Measurements from ENCODE around the gene SSBP1. TPM values are rescaled to one million over a fixed set of nuclear protein-coding genes. Genes with fewer than 3 reads are reported as not detected.

Gene SSBP1
- total and polyA plus RNA-seq, 2 of the 4 experiments (the other 2 are of a cell fraction): 158 to 204 TPM

DNA sequence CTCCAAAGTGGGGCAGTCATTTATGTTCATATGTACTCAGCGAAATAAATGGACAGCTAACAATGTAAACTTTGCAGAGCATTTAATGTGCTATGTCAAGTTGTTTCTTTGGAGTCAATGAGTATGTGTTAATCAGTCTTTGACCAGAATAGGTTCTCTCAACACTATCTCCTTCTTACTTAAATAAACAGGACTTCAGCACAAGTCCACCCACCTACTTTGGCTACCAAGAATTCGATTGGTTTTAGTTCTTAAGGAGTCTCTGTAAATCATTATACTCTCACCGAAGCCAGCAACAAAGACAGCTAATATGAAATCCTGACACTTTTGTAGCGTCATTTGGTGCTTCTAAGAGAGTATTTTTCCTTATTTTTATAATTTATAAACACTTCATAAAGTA lies 23.1 kb upstream of the SSBP1 start:
- no peak overlapping the region for H2AK5ac ChIP-seq (ENCODE audit: low read depth, low read length)
- DNase-seq (no peak), ATAC-seq (ENCODE audit: low read depth) (no peak)
- TF ChIP-seq, protein P1, sequence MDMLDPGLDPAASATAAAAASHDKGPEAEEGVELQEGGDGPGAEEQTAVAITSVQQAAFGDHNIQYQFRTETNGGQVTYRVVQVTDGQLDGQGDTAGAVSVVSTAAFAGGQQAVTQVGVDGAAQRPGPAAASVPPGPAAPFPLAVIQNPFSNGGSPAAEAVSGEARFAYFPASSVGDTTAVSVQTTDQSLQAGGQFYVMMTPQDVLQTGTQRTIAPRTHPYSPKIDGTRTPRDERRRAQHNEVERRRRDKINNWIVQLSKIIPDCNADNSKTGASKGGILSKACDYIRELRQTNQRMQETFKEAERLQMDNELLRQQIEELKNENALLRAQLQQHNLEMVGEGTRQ (IDR thresholded peaks at IDR 0.05; ENCODE audit: low read depth, low read length): no peak
- TF ChIP-seq FOS (IDR thresholded peaks at IDR 0.05; ENCODE audit: low read depth, low read length) (no peak), MAFK (IDR thresholded peaks at IDR 0.05; ENCODE audit: low read depth, low read length) (no peak), RFX5 (IDR thresholded peaks at IDR 0.05; ENCODE audit: low read depth, low read length) (no peak), NFE2L2 (IDR thresholded peaks at IDR 0.05; ENCODE audit: low read depth, low read length) (no peak), RAD21 (IDR thresholded peaks at IDR 0.05; ENCODE audit: low read length) (no peak), CEBPB (IDR thresholded peaks at IDR 0.05; ENCODE audit: low read depth, low read length) (no peak), CHD1 (IDR thresholded peaks at IDR 0.05; ENCODE audit: low read depth, low read length) (no peak), MXI1 (IDR thresholded peaks at IDR 0.05; ENCODE audit: borderline replicate concordance, low read depth, low read length) (no peak), POLR2A (IDR thresholded peaks at IDR 0.05; ENCODE audit: low read depth, low read length) (no peak)
- TF ChIP-seq, protein P2, sequence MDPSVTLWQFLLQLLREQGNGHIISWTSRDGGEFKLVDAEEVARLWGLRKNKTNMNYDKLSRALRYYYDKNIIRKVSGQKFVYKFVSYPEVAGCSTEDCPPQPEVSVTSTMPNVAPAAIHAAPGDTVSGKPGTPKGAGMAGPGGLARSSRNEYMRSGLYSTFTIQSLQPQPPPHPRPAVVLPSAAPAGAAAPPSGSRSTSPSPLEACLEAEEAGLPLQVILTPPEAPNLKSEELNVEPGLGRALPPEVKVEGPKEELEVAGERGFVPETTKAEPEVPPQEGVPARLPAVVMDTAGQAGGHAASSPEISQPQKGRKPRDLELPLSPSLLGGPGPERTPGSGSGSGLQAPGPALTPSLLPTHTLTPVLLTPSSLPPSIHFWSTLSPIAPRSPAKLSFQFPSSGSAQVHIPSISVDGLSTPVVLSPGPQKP (IDR thresholded peaks at IDR 0.05; ENCODE audit: borderline replicate concordance, low read depth, low read length): no peak
- CTCF ChIA-PET: no interaction called here
- H3K27me3 ChIP-seq (ENCODE audit: control insufficient read depth, insufficient read depth, low read length): no peaks in the 10 kb centered on the region
- H3K79me1 ChIP-seq (ENCODE audit: low read depth in 1 of 2, low read length in 2 of 2): no peaks in the 10 kb centered on the region
- H3K4me2 ChIP-seq (ENCODE audit: low read depth, low read length): no peak overlapping the region
- H3K4me3 ChIP-seq (ENCODE audit: insufficient read depth, low read depth, low read length): no peak overlapping the region
- no peak overlapping the region for H2AFZ ChIP-seq (replicated peaks; ENCODE audit: low read length, poor library complexity)
- H3K23ac ChIP-seq (ENCODE audit: low read depth, low read length): no peak overlapping the region
- no peak overlapping the region for H2AK9ac ChIP-seq (replicated peaks; ENCODE audit: low read depth, low read length, poor library complexity)
- H4K8ac ChIP-seq (ENCODE audit: low read depth in 2 of 2, low read length in 2 of 2): no peak overlapping the region
- H3K18ac ChIP-seq (ENCODE audit: low read depth, low read length): no peak overlapping the region
- no CpG with 5 or more reads among the region's 4 CpGs for WGBS, 2 experiments (ENCODE audit: extremely low coverage in 2 of 2, insufficient read length in 1 of 2)
- H3K27ac ChIP-seq (ENCODE audit: insufficient read depth, low read length): no peak overlapping the region
- H2BK5ac ChIP-seq (ENCODE audit: low read depth, low read length, poor library complexity, severe bottlenecking): no peak overlapping the region
- H3K9me3 ChIP-seq (ENCODE audit: control insufficient read depth, insufficient read depth, low read length): no peaks in the 10 kb centered on the region
- in situ Hi-C loops (cut with MboI; ENCODE audit: low sequenced_read_pairs): no loop called here
- H2BK15ac ChIP-seq (ENCODE audit: low read depth, low read length): no peak overlapping the region
- BruUV-seq (replicated peaks): no TSS peak
- H4K20me1 ChIP-seq (ENCODE audit: insufficient read depth, low read length): no peaks in the 10 kb centered on the region
- intact Hi-C loops (cut with micrococcal nuclease): no loop called here
- no peak overlapping the region for H3K14ac ChIP-seq (replicated peaks; ENCODE audit: low read depth, low read length)
- H4K5ac ChIP-seq (ENCODE audit: low read depth, low read length): no peak overlapping the region
- no peaks in the 10 kb centered on the region for H3K36me3 ChIP-seq (ENCODE audit: control insufficient read depth, insufficient read depth, low read length)
- H4K91ac ChIP-seq (ENCODE audit: insufficient read depth, low read depth, low read length): no peak overlapping the region
- dilution Hi-C loops (cut with HindIII; ENCODE audit: low sequenced_read_pairs, unreplicated experiment): no loop called here
- H3K9ac ChIP-seq (ENCODE audit: low read depth, low read length): no peak overlapping the region
- H3K9me1 ChIP-seq (ENCODE audit: insufficient read depth, low read length): no peaks in the 10 kb centered on the region
- H2BK20ac ChIP-seq (ENCODE audit: low read depth, low read length): no peak overlapping the region
- POLR2A ChIA-PET (ENCODE audit: unreplicated experiment): no interaction called here
- no peak overlapping the region for H3K4ac ChIP-seq (ENCODE audit: low read depth, low read length)
- H3K4me1 ChIP-seq (ENCODE audit: control insufficient read depth, insufficient read depth, low read length): no peaks in the 10 kb centered on the region
- no peak overlapping the region for H2BK120ac ChIP-seq (ENCODE audit: low read depth, low read length)
- H3K56ac ChIP-seq (ENCODE audit: extremely low read depth, insufficient read depth, low read length): no peak overlapping the region
